Measurements from ENCODE around the gene PLXNA2.
A peak's percentile ranks its signal among the peaks of the same experiment; 100 is the strongest.

PLXNA2 gene

GRCh38 chr1:208178091-208178529 lies 66.1 kb downstream of the PLXNA2 start:
- DNase-seq, result no peak

- DNase-seq, result no peak
Measured at GRCh38 chr1:208177656-208178055, 66.5 kb downstream of the PLXNA2 start.

GRCh38 chr1:208176649-208177048 lies 67.5 kb downstream of the PLXNA2 start:
- no peak for DNase-seq

- no peak for DNase-seq
Measured at GRCh38 chr1:208175508-208175895, 68.7 kb downstream of the PLXNA2 start.

- no peak for DNase-seq
Measured at GRCh38 chr1:208174731-208175507, 69.3 kb downstream of the PLXNA2 start.

GRCh38 chr1:208174200-208174599 lies 70.0 kb downstream of the PLXNA2 start:
- no peak for DNase-seq

GRCh38 chr1:208173749-208174148 lies 70.4 kb downstream of the PLXNA2 start:
- no peak for DNase-seq

- DNase-seq, result no peak
Measured at GRCh38 chr1:208172423-208173145, 71.6 kb downstream of the PLXNA2 start.

GRCh38 chr1:208171616-208172422 lies 72.4 kb downstream of the PLXNA2 start:
- no peak for DNase-seq

- peak; percentile 51 for DNase-seq
Measured at GRCh38 chr1:208170252-208170651, 73.9 kb downstream of the PLXNA2 start.

GRCh38 chr1:208169081-208169879 lies 74.9 kb downstream of the PLXNA2 start:
- DNase-seq, result no peak

- DNase-seq, result no peak
Measured at GRCh38 chr1:208167261-208167869, 76.8 kb downstream of the PLXNA2 start.

- no peak for DNase-seq
Measured at GRCh38 chr1:208166340-208167138, 77.6 kb downstream of the PLXNA2 start.

- DNase-seq, result no peak
Measured at GRCh38 chr1:208165659-208166058, 78.5 kb downstream of the PLXNA2 start.

GRCh38 chr1:208164609-208165008 lies 79.6 kb downstream of the PLXNA2 start:
- no peak for DNase-seq

- DNase-seq, result no peak
Measured at GRCh38 chr1:208163539-208163938, 80.6 kb downstream of the PLXNA2 start.

GRCh38 chr1:208162903-208163302 lies 81.3 kb downstream of the PLXNA2 start:
- DNase-seq, result no peak

- DNase-seq, result no peak
Measured at GRCh38 chr1:208161656-208162375, 82.4 kb downstream of the PLXNA2 start.

GRCh38 chr1:208161005-208161404 lies 83.2 kb downstream of the PLXNA2 start:
- no peak for DNase-seq

- no peak for DNase-seq
Measured at GRCh38 chr1:208160259-208160819, 83.8 kb downstream of the PLXNA2 start.

All from right hindlimb (tissue), 1 donor.